T-cell (primary cell): ENCODE measurements around the gene ST8SIA1. TPM values are rescaled to one million over a fixed set of nuclear protein-coding genes. Genes with fewer than 3 reads are reported as not detected.

ENCODE experiments used
- ATAC-seq, 4 experiments: fragments of 200-7000 bp in 3 of 4; fragments of 150-1000 bp in 1 of 4; cut with Tn5 transposase; replicated peaks in 1 of 4; 1 replicate in 3 of 4; 2 replicates in 1 of 4; pipeline ENCODE4 v1.10.0; 2021; ENCODE audit warnings: moderate library complexity in 3 of 4, mild to moderate bottlenecking in 2 of 4, moderate number of reproducible peaks in 1 of 4
- CTCF ChIA-PET, 2 donors: fragments of 300-600 bp; sonication (Branson Sonifier 250); formaldehyde crosslinking; loops; one replicate each; lab custom pipeline; 2022; ENCODE audit warnings: antibody characterized with exemption in 2 of 2; lab: Charles Lee
- POLR2A ChIA-PET, 2 donors: fragments of 300-600 bp; sonication (Branson Sonifier 250); formaldehyde crosslinking; loops; one replicate each; lab custom pipeline; 2022; ENCODE audit warnings: antibody characterized with exemption in 2 of 2; lab: Charles Lee
- DNase-seq, 35 experiments: peaks; one replicate each; pipeline versions ENCODE4 v3.0.0 to v3.0.0-alpha.2; 2013 to 2023
- H3K27ac ChIP-seq: one replicate; pipeline ENCODE4 v1.5.1; 2013; ENCODE audit warnings: low read length
- H3K27me3 ChIP-seq, 2 experiments: replicated peaks in 1 of 2; 1 replicate in 1 of 2; 2 replicates in 1 of 2; pipeline versions ENCODE4 v1.6.1 to v1.7.0; 2013; ENCODE audit warnings: low read length in 1 of 2, mixed read lengths in 1 of 2; ENCODE audit not compliant: control insufficient read depth in 2 of 2, insufficient read depth in 2 of 2; ENCODE audit errors: extremely low read depth in 1 of 2
- H3K36me3 ChIP-seq, 2 donors: 1 replicate in 1 of 2; 2 replicates in 1 of 2; pipeline versions ENCODE4 v1.6.1 to v1.7.0; 2013; ENCODE audit warnings: low read length in 1 of 2; ENCODE audit not compliant: control insufficient read depth in 2 of 2, insufficient read depth in 1 of 2; ENCODE audit errors: extremely low read depth in 1 of 2
- H3K4me1 ChIP-seq, 2 experiments: 1 replicate in 1 of 2; 2 replicates in 1 of 2; pipeline versions ENCODE4 v1.6.1 to v1.7.0; 2013; ENCODE audit warnings: low read length in 2 of 2, mixed read lengths in 1 of 2; ENCODE audit not compliant: insufficient read depth in 2 of 2, control insufficient read depth in 1 of 2; ENCODE audit errors: extremely low read depth in 1 of 2
- H3K4me3 ChIP-seq, 2 donors: 1 replicate in 1 of 2; 2 replicates in 1 of 2; pipeline versions ENCODE4 v1.5.1 to v1.7.0; 2013; ENCODE audit warnings: mild to moderate bottlenecking in 2 of 2, low read length in 1 of 2, moderate library complexity in 1 of 2; ENCODE audit not compliant: control insufficient read depth in 1 of 2; ENCODE audit errors: extremely low read depth in 1 of 2
- H3K9me3 ChIP-seq: 2 replicates; pipeline ENCODE4 v1.7.0; 2013
- H3K27ac Mint-ChIP-seq, 2 donors: one replicate each; pipeline ENCODE4 v1.8.0; 2020 to 2021; ENCODE audit warnings: mild to moderate bottlenecking in 2 of 2, mixed read lengths in 2 of 2
- H3K27me3 Mint-ChIP-seq, 2 donors: one replicate each; pipeline ENCODE4 v1.8.0; 2021 to 2022; ENCODE audit warnings: mixed read lengths in 2 of 2
- H3K36me3 Mint-ChIP-seq: one replicate; pipeline ENCODE4 v1.8.0; 2021; ENCODE audit warnings: mixed read lengths
- H3K4me1 Mint-ChIP-seq, 3 donors: one replicate each; pipeline ENCODE4 v1.8.0; 2020 to 2022; ENCODE audit warnings: mixed read lengths in 3 of 3, mild to moderate bottlenecking in 1 of 3
- H3K4me3 Mint-ChIP-seq, 3 donors: one replicate each; pipeline ENCODE4 v1.8.0; 2020 to 2022; ENCODE audit warnings: mild to moderate bottlenecking in 3 of 3, mixed read lengths in 3 of 3, moderate library complexity in 3 of 3
- H3K9me3 Mint-ChIP-seq, 3 donors: one replicate each; pipeline ENCODE4 v1.8.0; 2020 to 2022; ENCODE audit warnings: mixed read lengths in 3 of 3
- WGBS: methylation state at CpG from one replicate; pipeline ENCODE4 v1.1.5; 2013; ENCODE audit warnings: missing lambda C conversion rate; ENCODE audit not compliant: insufficient coverage; 5-methylcytosine and 5-hydroxymethylcytosine counted together
- total RNA-seq, 35 experiments: library from RNA in 6 of 35; stranded (reverse) in 6 of 35; fragments of 120-200 nt in 1 of 35; gene quantifications; one replicate each; pipeline versions ENCODE4 v1.2.1 to v1.2.4 and lab custom pipeline; 2013 to 2026

The ST8SIA1 gene
- total RNA-seq, 5 donors from 2014 or later (not counting 1 experiment from before 2014, with no cell fraction given): 10.8 to 19.8 (median 15.2) TPM

DNA sequence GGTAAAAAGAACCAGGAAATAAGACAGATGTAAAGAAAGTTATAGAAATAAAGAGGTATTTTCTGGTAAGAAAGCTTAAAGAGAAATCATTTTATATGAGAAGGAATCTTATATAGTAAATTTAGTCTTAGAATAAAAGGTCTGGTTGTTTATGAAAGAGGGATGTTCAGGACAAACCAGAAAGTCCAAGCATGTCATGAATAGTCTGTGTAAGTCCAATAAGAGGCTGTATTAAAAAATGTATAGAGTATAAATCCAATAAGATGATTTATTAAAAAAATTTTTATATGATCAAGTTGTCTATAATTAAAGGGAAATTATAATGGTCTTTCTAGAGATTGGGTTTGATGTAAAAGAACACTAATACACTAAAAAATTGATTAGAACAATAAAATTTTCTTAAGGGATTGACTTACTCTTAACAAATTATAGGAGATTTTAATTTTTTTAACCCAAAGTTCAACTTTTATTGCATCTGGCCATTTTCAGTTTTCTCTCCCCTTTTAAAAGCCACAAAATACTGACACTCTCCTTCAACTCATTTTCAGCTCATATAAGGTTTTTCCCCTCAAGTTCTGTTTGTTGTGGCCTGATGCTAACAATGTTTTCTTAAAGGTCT lies 35.1 kb downstream of the ST8SIA1 start:
- Histone ChIP-seq H3K4me1 (no peaks in the 10 kb centered on the region), H3K27me3 (no peaks in the 10 kb centered on the region), H3K36me3 (no peaks in the 10 kb centered on the region), H3K9me3 (no peaks in the 10 kb centered on the region), H3K4me3 (no peak overlapping the region), H3K27ac (no peak overlapping the region)
- no peak for DNase-seq
- ChIA-PET POLR2A (interaction anchor here in 1 of 2 donors (0.7 kb wide), 1 partner anchor 8 kb away, joined by 3 read pairs; no protein-coding TSS in a partner anchor), CTCF (no interaction called here)
- H3K9me3 Mint-ChIP-seq: peaks cover 5 to 25% (median 21%) of the 10 kb centered on the region in 3 donors
- H3K27me3 Mint-ChIP-seq: no peaks in the 10 kb centered on the region
- H3K4me1 Mint-ChIP-seq: peaks cover 0 to 2% (median 0%) of the 10 kb centered on the region in 3 donors
- H3K4me3 Mint-ChIP-seq: no peak overlapping the region
- peaks cover 11% of the 10 kb centered on the region for H3K36me3 Mint-ChIP-seq
- ATAC-seq: no peak
- no peak overlapping the region for H3K27ac Mint-ChIP-seq

DNA sequence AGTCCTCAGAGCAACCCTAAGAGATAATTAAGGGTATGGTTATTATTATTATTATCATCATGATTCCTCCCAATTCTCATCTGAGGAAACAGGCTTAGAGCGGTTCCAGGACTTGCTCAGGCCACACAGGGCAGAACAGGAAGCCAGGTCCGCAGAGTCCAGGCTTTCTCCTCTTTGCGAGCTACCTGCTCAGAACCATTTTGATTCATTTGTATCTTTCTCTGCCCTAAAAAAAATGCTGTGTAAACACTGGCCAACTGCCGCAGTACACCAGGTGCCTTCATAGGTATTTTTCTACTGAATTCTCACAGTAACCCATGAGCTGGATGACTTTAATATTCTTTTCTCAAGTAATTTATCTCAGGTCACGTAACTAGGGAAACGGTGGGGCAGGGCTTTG lies 45.3 kb downstream of the ST8SIA1 start:
- DNase-seq (no peak), ATAC-seq (no peak)
- ChIA-PET CTCF (interaction anchor here in 1 of 2 donors (0.6 kb wide), 1 partner anchor 46 kb away, joined by 3 read pairs; no protein-coding TSS in a partner anchor), POLR2A (interaction anchor here in 1 of 2 donors (0.9 kb wide), 1 partner anchor 16 kb away, joined by 3 read pairs; no protein-coding TSS in a partner anchor)
- Mint-ChIP-seq H3K9me3 (no peaks in the 10 kb centered on the region), H3K27ac (no peak overlapping the region), H3K4me1 (peaks cover 27 to 30% (median 27%) of the 10 kb centered on the region in 3 donors), H3K4me3 (no peak overlapping the region), H3K27me3 (no peaks in the 10 kb centered on the region), H3K36me3 (peaks cover 8% of the 10 kb centered on the region)
- no peaks in the 10 kb centered on the region for H3K36me3 ChIP-seq
- H3K4me3 ChIP-seq: no peak overlapping the region
- H3K9me3 ChIP-seq: no peaks in the 10 kb centered on the region
- no peaks in the 10 kb centered on the region for H3K27me3 ChIP-seq
- H3K4me1 ChIP-seq: peaks cover 3 to 12% of the 10 kb centered on the region in 2 experiments
- 98% methylated on average over 5 of the region's 6 CpGs for WGBS
- H3K27ac ChIP-seq: no peak overlapping the region

DNA sequence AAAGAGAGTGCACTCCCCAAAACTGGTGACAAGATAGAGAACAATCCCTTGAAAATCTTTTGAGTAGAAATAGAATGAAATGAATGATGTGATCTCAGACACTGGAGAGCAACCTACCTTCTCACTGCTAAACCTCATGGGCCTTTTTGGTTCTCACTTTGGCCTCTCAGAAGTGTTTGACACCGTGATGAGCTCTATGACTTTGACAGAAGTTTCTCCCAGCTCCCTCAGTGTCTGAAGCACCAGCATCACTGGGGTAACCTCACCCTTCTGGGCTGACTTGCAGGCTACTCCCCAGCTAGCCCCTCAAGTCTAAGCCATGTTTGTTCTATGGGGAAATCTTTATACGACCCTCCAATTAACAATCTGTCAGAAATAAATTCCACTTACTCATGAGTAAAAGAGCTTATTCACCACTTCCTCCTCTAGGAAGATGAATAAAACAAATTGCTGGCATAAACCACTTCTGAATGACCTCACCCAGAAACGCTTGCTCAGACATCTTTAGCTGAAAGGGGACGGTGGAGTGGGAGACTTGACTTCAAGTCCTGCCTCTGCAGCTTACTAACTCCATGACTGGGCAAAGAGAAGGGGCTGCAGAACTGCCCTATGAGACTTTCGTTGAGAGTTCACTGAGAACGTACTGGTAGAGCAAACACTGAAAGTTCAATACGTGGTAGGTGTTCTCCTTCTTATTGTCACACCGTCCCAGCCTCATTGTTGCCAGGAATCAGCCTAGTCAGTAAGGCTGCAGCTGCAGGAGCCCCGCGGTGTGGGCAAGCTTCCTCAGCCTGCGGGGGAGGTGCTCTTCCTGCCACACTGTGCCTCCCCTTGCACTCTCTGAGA lies 46.5 kb downstream of the ST8SIA1 start:
- H3K9me3 ChIP-seq: no peaks in the 10 kb centered on the region
- WGBS: 19% methylated on average over 6 of the region's 11 CpGs
- Mint-ChIP-seq H3K27ac (peak overlapping the region; percentile 13 to 17), H3K4me1 (peaks cover 27 to 30% (median 27%) of the 10 kb centered on the region in 3 donors), H3K4me3 (peak overlapping the region; percentile 13 to 60 (median 22)), H3K27me3 (no peaks in the 10 kb centered on the region), H3K9me3 (no peaks in the 10 kb centered on the region), H3K36me3 (peaks cover 14% of the 10 kb centered on the region)
- peak in 12 of 35 experiments; percentile 2 to 28 (median 7) for DNase-seq
- no peak overlapping the region for H3K4me3 ChIP-seq
- H3K27me3 ChIP-seq: no peaks in the 10 kb centered on the region
- CTCF ChIA-PET: interaction anchor here in 1 of 2 donors (0.6 to 1.6 kb wide), 3 partner anchors 48 to 174 kb away, joined by 3 to 4 read pairs (median 3); no protein-coding TSS in a partner anchor
- POLR2A ChIA-PET: interaction anchor here in 1 of 2 donors (0.9 kb wide), 1 partner anchor 48 kb away, joined by 6 read pairs; no protein-coding TSS in a partner anchor
- peaks cover 3 to 12% of the 10 kb centered on the region in 2 experiments for H3K4me1 ChIP-seq
- no peaks in the 10 kb centered on the region for H3K36me3 ChIP-seq
- ATAC-seq: peak; percentile 74 to 88 (median 80)
- H3K27ac ChIP-seq: no peak overlapping the region

DNA sequence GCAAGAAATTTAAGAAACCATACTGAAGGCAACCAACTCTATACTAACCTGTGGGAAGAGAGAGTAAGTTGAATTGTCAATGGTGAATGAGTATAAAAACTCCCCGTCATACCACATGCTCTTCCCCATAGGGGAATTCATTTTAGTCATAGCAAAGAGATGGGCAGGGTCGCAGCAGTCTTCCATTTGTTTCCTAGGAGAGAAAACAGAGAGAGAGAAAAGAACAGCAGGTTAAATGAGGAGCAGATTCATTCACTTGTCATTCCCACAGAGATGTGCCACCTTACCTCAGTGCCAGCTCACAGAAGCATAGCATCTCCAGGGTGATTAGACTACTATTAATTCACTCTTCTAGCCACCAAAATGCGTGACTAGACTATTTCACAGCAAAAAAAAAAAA lies 47.4 kb downstream of the ST8SIA1 start:
- Histone ChIP-seq H3K36me3 (no peaks in the 10 kb centered on the region), H3K9me3 (no peaks in the 10 kb centered on the region), H3K27me3 (no peaks in the 10 kb centered on the region), H3K27ac (no peak overlapping the region), H3K4me1 (peaks cover 3 to 12% of the 10 kb centered on the region in 2 experiments), H3K4me3 (no peak overlapping the region)
- Mint-ChIP-seq H3K27me3 (no peaks in the 10 kb centered on the region), H3K27ac (no peak overlapping the region), H3K4me1 (peaks cover 22 to 30% (median 27%) of the 10 kb centered on the region in 3 donors), H3K36me3 (peaks cover 14% of the 10 kb centered on the region), H3K4me3 (no peak overlapping the region), H3K9me3 (no peaks in the 10 kb centered on the region)
- DNase-seq: no peak
- ChIA-PET POLR2A (no interaction called here), CTCF (no interaction called here)
- ATAC-seq: no peak
- no CpG with 5 or more reads among the region's 3 CpGs for WGBS

DNA sequence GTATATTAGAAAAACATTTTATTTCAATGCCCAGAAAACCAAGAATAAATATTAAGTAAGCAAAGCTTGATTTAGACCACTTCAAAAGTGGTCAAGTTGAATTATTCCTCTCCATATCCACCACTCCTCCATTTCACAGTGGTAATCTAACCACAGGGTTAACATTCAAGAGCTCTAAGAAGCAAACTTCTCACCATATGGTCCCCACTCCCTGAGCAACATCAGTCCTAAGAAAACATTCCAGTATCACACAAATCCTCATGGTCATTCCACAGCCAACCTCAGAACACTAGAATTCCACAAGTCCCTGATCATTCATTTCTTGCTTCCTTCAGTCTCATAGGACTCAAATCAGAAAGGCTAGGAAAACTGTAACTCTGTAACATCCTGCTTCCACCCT lies 47.9 kb downstream of the ST8SIA1 start:
- no peak for DNase-seq
- no peak overlapping the region for H3K27ac Mint-ChIP-seq
- H3K4me1 Mint-ChIP-seq: peaks cover 22 to 30% (median 27%) of the 10 kb centered on the region in 3 donors
- no peaks in the 10 kb centered on the region for H3K9me3 Mint-ChIP-seq
- H3K36me3 Mint-ChIP-seq: peaks cover 14% of the 10 kb centered on the region
- ChIA-PET CTCF (interaction anchor here in 1 of 2 donors (0.7 kb wide), 1 partner anchor 10 kb away, joined by 6 read pairs; no protein-coding TSS in a partner anchor), POLR2A (no interaction called here)
- Histone ChIP-seq H3K27ac (no peak overlapping the region), H3K36me3 (no peaks in the 10 kb centered on the region), H3K9me3 (no peaks in the 10 kb centered on the region), H3K27me3 (no peaks in the 10 kb centered on the region), H3K4me3 (no peak overlapping the region), H3K4me1 (peaks cover 3 to 12% of the 10 kb centered on the region in 2 experiments)
- no peak for ATAC-seq
- H3K4me3 Mint-ChIP-seq: no peak overlapping the region
- no peaks in the 10 kb centered on the region for H3K27me3 Mint-ChIP-seq

DNA sequence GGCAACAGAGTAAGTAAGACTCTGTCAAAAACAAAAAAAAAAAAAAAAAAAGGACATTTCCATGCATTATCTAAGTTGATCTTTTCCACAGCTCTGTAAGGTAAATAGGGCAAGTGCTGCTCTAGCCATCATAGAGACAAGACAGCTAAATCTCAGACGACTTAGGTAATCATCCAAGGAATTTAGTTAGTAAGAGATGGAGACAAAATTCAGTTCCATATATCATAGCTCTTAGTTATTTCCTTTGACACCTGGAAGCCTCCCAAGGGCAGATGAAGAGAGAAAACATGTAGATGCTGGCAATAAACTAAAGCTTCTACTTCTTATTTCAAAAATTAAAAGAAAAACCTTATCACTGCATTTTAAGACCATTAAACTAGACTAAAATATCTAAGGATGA lies 48.7 kb downstream of the ST8SIA1 start:
- ChIA-PET POLR2A (interaction anchor here (0.6 to 0.7 kb wide), 2 partner anchors 226 to 379 kb away, joined by 4 to 10 read pairs; no protein-coding TSS in a partner anchor), CTCF (interaction anchor here in 1 of 2 donors (0.6 to 0.7 kb wide), 2 partner anchors 9 to 49 kb away, joined by 3 to 6 read pairs; no protein-coding TSS in a partner anchor)
- peaks cover 22 to 30% (median 27%) of the 10 kb centered on the region in 3 donors for H3K4me1 Mint-ChIP-seq
- no peaks in the 10 kb centered on the region for H3K9me3 Mint-ChIP-seq
- H3K4me3 ChIP-seq: no peak overlapping the region
- H3K27me3 Mint-ChIP-seq: no peaks in the 10 kb centered on the region
- H3K9me3 ChIP-seq: no peaks in the 10 kb centered on the region
- no peak overlapping the region for H3K27ac ChIP-seq
- no peaks in the 10 kb centered on the region for H3K27me3 ChIP-seq
- ATAC-seq (no peak), DNase-seq (no peak)
- WGBS: no CpG with 5 or more reads among the region's 1 CpG
- H3K36me3 ChIP-seq: no peaks in the 10 kb centered on the region
- H3K27ac Mint-ChIP-seq: no peak overlapping the region
- H3K36me3 Mint-ChIP-seq: peaks cover 14% of the 10 kb centered on the region
- H3K4me3 Mint-ChIP-seq: no peak overlapping the region
- peaks cover 3 to 12% of the 10 kb centered on the region in 2 experiments for H3K4me1 ChIP-seq
